ENCODE measurements around the gene FAM53B. TPM values are rescaled to one million over a fixed set of nuclear protein-coding genes. Genes with fewer than 3 reads are reported as not detected.

The FAM53B gene
- total and polyA plus RNA-seq, 3 experiments from 2014 or later = 28.8 to 41.6 (median 29.2) TPM

GRCh38 chr10:124737708-124738107, 6.5 kb downstream of the FAM53B start:
- Histone ChIP-seq H3K27ac (ENCODE audit: low read depth, low read length) (no peak overlapping the region), H3K9me3 (ENCODE audit: low read length) (no peaks in the 10 kb centered on the region), H3K27me3 (ENCODE audit: insufficient read depth, low read length, poor library complexity, severe bottlenecking) (no peaks in the 10 kb centered on the region), H3K4me3 (ENCODE audit: low read length) (no peak overlapping the region), H3K4me1 (ENCODE audit: insufficient read depth, low read length) (peaks cover 98% of the 10 kb centered on the region), H3K36me3 (ENCODE audit: insufficient read depth, low read length) (no peaks in the 10 kb centered on the region)
- no peak for DNase-seq
- no peaks in the 10 kb centered on the region for H3K27me3 Mint-ChIP-seq
- H3K27ac Mint-ChIP-seq = peak overlapping the region; percentile 79 to 98 (median 93)
- H3K4me3 Mint-ChIP-seq = peak overlapping the region; percentile 47 to 95 (median 80)
- POLR2A ChIA-PET = interaction anchor here (0.5 to 1.8 kb wide), 5 partner anchors 9 to 83 kb away, joined by 3 to 7 read pairs (median 5); no protein-coding TSS in a partner anchor
- CTCF ChIA-PET = interaction anchor here (0.9 to 17.4 kb wide), 2 partner anchors 18 to 111 kb away, joined by 3 to 397 read pairs; no protein-coding TSS in a partner anchor
- H3K36me3 Mint-ChIP-seq = peaks cover 0 to 28% (median 7%) of the 10 kb centered on the region in 3 donors
- no peaks in the 10 kb centered on the region for H3K9me3 Mint-ChIP-seq
- H3K4me1 Mint-ChIP-seq = peaks cover 96 to 100% (median 100%) of the 10 kb centered on the region in 3 donors

GRCh38 chr10:124737221-124737620, 7.0 kb downstream of the FAM53B start:
- Mint-ChIP-seq H3K4me1 (peaks cover 96 to 100% (median 99%) of the 10 kb centered on the region in 3 donors), H3K4me3 (peak overlapping the region; percentile 66 to 95 (median 80)), H3K36me3 (peaks cover 0 to 24% (median 7%) of the 10 kb centered on the region in 3 donors), H3K9me3 (no peaks in the 10 kb centered on the region), H3K27ac (peak overlapping the region; percentile 79 to 98 (median 92)), H3K27me3 (no peaks in the 10 kb centered on the region)
- DNase-seq = no peak
- no peaks in the 10 kb centered on the region for H3K9me3 ChIP-seq (ENCODE audit: low read length)
- ChIA-PET POLR2A (interaction anchor here (0.5 to 1.8 kb wide), 5 partner anchors 9 to 83 kb away, joined by 3 to 7 read pairs (median 5); no protein-coding TSS in a partner anchor), CTCF (interaction anchor here (0.9 to 17.4 kb wide), 2 partner anchors 18 to 110 kb away, joined by 3 to 397 read pairs; no protein-coding TSS in a partner anchor)
- no peak overlapping the region for H3K4me3 ChIP-seq (ENCODE audit: low read length)
- no peaks in the 10 kb centered on the region for H3K27me3 ChIP-seq (ENCODE audit: insufficient read depth, low read length, poor library complexity, severe bottlenecking)
- H3K27ac ChIP-seq (ENCODE audit: low read depth, low read length) = no peak overlapping the region
- H3K36me3 ChIP-seq (ENCODE audit: insufficient read depth, low read length) = no peaks in the 10 kb centered on the region
- H3K4me1 ChIP-seq (ENCODE audit: insufficient read depth, low read length) = peaks cover 100% of the 10 kb centered on the region

- Mint-ChIP-seq H3K9me3 (no peaks in the 10 kb centered on the region), H3K27ac (peak overlapping the region; percentile 89 to 99 (median 94)), H3K4me3 (peak overlapping the region; percentile 66 to 95 (median 84)), H3K27me3 (no peaks in the 10 kb centered on the region), H3K36me3 (peaks cover 0 to 28% (median 7%) of the 10 kb centered on the region in 3 donors), H3K4me1 (peaks cover 96 to 100% (median 99%) of the 10 kb centered on the region in 3 donors)
- no peak for DNase-seq
- POLR2A ChIA-PET = interaction anchor here (1.1 to 1.8 kb wide), 4 partner anchors 8 to 82 kb away, joined by 3 to 5 read pairs (median 5); no protein-coding TSS in a partner anchor
- H3K27me3 ChIP-seq (ENCODE audit: insufficient read depth, low read length, poor library complexity, severe bottlenecking) = no peaks in the 10 kb centered on the region
- H3K36me3 ChIP-seq (ENCODE audit: insufficient read depth, low read length) = no peaks in the 10 kb centered on the region
- H3K27ac ChIP-seq (ENCODE audit: low read depth, low read length) = no peak overlapping the region
- no peaks in the 10 kb centered on the region for H3K9me3 ChIP-seq (ENCODE audit: low read length)
- no peak overlapping the region for H3K4me3 ChIP-seq (ENCODE audit: low read length)
- peaks cover 100% of the 10 kb centered on the region for H3K4me1 ChIP-seq (ENCODE audit: insufficient read depth, low read length)
- CTCF ChIA-PET = interaction anchor here (17.4 kb wide), 1 partner anchor 17 kb away, joined by 397 read pairs; no protein-coding TSS in a partner anchor
These were observed 7.6 kb downstream of the FAM53B start for GRCh38 chr10:124736491-124737136.

GRCh38 chr10:124735491-124736286, 8.5 kb downstream of the FAM53B start:
- Mint-ChIP-seq H3K27me3 (no peaks in the 10 kb centered on the region), H3K4me1 (peaks cover 96 to 100% (median 97%) of the 10 kb centered on the region in 3 donors), H3K4me3 (peak overlapping the region; percentile 73 to 95 (median 82)), H3K27ac (peak overlapping the region; percentile 89 to 99 (median 94)), H3K36me3 (peaks cover 0 to 36% (median 7%) of the 10 kb centered on the region in 3 donors), H3K9me3 (no peaks in the 10 kb centered on the region)
- ChIA-PET CTCF (interaction anchor here (1.4 to 17.4 kb wide), 3 partner anchors 16 to 208 kb away, joined by 3 to 397 read pairs (median 4); no protein-coding TSS in a partner anchor), POLR2A (interaction anchor here (1.8 to 1.9 kb wide), 2 partner anchors 16 to 18 kb away, joined by 5 to 15 read pairs; no protein-coding TSS in a partner anchor)
- Histone ChIP-seq H3K4me3 (ENCODE audit: low read length) (no peak overlapping the region), H3K4me1 (ENCODE audit: insufficient read depth, low read length) (peaks cover 100% of the 10 kb centered on the region), H3K27me3 (ENCODE audit: insufficient read depth, low read length, poor library complexity, severe bottlenecking) (no peaks in the 10 kb centered on the region), H3K36me3 (ENCODE audit: insufficient read depth, low read length) (no peaks in the 10 kb centered on the region), H3K27ac (ENCODE audit: low read depth, low read length) (no peak overlapping the region), H3K9me3 (ENCODE audit: low read length) (no peaks in the 10 kb centered on the region)
- no peak for DNase-seq

- Mint-ChIP-seq H3K4me1 (peaks cover 95 to 100% (median 97%) of the 10 kb centered on the region in 3 donors), H3K27me3 (no peaks in the 10 kb centered on the region), H3K4me3 (peak overlapping the region; percentile 79 to 95 (median 83)), H3K36me3 (peaks cover 0 to 44% (median 10%) of the 10 kb centered on the region in 3 donors), H3K9me3 (no peaks in the 10 kb centered on the region), H3K27ac (peak overlapping the region; percentile 89 to 99 (median 96))
- DNase-seq = peak in 2 of 5 donors; percentile 43 to 57
- H3K27me3 ChIP-seq (ENCODE audit: insufficient read depth, low read length, poor library complexity, severe bottlenecking) = no peaks in the 10 kb centered on the region
- peak overlapping the region; percentile 65 for H3K27ac ChIP-seq (ENCODE audit: low read depth, low read length)
- peaks cover 100% of the 10 kb centered on the region for H3K4me1 ChIP-seq (ENCODE audit: insufficient read depth, low read length)
- H3K36me3 ChIP-seq (ENCODE audit: insufficient read depth, low read length) = no peaks in the 10 kb centered on the region
- ChIA-PET POLR2A (interaction anchor here (1.7 to 2.6 kb wide), 4 partner anchors 10 to 38 kb away, joined by 4 to 15 read pairs (median 8); partner anchors contain the start of gene FAM53B), CTCF (interaction anchor here (1.1 to 23.7 kb wide), 10 partner anchors 8 to 207 kb away, joined by 3 to 397 read pairs (median 4); no protein-coding TSS in a partner anchor)
- H3K9me3 ChIP-seq (ENCODE audit: low read length) = no peaks in the 10 kb centered on the region
- peak overlapping the region; percentile 26 for H3K4me3 ChIP-seq (ENCODE audit: low read length)
These were observed 9.6 kb downstream of the FAM53B start for GRCh38 chr10:124734311-124735166.

- Histone ChIP-seq H3K36me3 (ENCODE audit: insufficient read depth, low read length) (no peaks in the 10 kb centered on the region), H3K4me3 (ENCODE audit: low read length) (peak overlapping the region; percentile 33), H3K27ac (ENCODE audit: low read depth, low read length) (peak overlapping the region; percentile 65), H3K4me1 (ENCODE audit: insufficient read depth, low read length) (peaks cover 100% of the 10 kb centered on the region), H3K27me3 (ENCODE audit: insufficient read depth, low read length, poor library complexity, severe bottlenecking) (no peaks in the 10 kb centered on the region), H3K9me3 (ENCODE audit: low read length) (no peaks in the 10 kb centered on the region)
- no peaks in the 10 kb centered on the region for H3K9me3 Mint-ChIP-seq
- ChIA-PET CTCF (interaction anchor here (1.1 to 23.7 kb wide), 13 partner anchors 9 to 206 kb away, joined by 3 to 397 read pairs (median 4); no protein-coding TSS in a partner anchor), POLR2A (interaction anchor here (0.9 to 2.6 kb wide), 7 partner anchors 8 to 37 kb away, joined by 4 to 15 read pairs (median 6); partner anchors contain the start of gene FAM53B)
- no peak for DNase-seq
- no peaks in the 10 kb centered on the region for H3K27me3 Mint-ChIP-seq
- peaks cover 95 to 100% (median 97%) of the 10 kb centered on the region in 3 donors for H3K4me1 Mint-ChIP-seq
- peak overlapping the region; percentile 89 to 99 (median 96) for H3K27ac Mint-ChIP-seq
- peaks cover 0 to 47% (median 10%) of the 10 kb centered on the region in 3 donors for H3K36me3 Mint-ChIP-seq
- H3K4me3 Mint-ChIP-seq = peak overlapping the region; percentile 79 to 95 (median 83)
These were observed 10.5 kb downstream of the FAM53B start for GRCh38 chr10:124733571-124734245.

Data from CD8-positive, alpha-beta memory T cell (primary cell).